Measurements from ENCODE around the gene DHX58. TPM values are rescaled to one million over a fixed set of nuclear protein-coding genes. Genes with fewer than 3 reads are reported as not detected.
"Not testable (repeated sequence)": the region's sequence is repeated elsewhere in the genome, so short reads cannot be mapped to it uniquely, and the experiment has no call there.

The DHX58 gene
- total RNA-seq, 4 donors from 2014 or later, result 3.9 to 10.4 (median 8.9) TPM

DNA sequence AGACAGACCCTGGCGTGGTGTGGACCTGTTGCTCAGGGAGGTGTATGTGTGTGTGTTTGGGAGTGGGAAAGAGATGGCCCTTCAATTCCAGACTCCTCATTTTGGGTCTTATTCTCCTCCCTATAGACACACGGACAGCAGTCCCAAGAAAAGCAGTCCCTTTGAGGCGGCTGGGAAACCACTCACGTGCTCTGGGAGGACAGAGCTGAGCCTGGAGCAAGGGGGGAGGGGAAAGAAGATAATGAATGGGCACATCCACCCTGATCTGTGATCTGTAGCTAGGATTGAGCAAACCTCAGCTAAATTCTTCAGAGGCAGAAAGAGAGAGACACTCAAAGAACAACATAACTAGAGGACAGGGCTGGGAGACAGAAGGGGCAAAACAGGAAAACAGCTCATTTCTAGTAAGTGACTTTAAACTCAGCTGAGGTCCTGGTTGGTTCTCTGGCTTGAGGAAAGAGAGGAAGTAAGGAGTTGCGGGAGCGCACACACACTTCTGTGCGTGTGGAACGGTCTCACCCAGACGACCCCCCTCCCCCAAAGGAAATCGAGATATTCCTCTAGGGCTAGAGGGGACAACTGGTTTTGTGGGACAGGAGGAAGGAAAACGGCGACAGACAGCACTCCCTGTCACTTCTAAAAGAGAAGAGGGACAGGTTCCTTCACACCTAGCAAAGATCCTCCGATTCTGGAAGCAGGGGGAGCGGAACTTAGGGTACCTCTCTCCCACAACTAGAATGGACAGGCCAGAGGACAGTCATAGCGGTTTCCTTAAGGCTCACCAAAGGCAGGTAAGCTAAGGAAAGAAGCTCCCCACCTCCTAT is 41.6 kb upstream of the DHX58 start:
- Histone ChIP-seq H3K36me3 (peaks cover 0 to 32% (median 0%) of the 10 kb centered on the region in 3 donors), H3K27ac (peak overlapping the region; percentile 92 to 94 (median 93)), H3K4me3 (peak overlapping the region; percentile 97 to 99 (median 98)), H3K4me1 (peaks cover 21 to 52% (median 28%) of the 10 kb centered on the region in 3 donors), H3K27me3 (no peaks in the 10 kb centered on the region), H3K9me3 (no peaks in the 10 kb centered on the region)
- DNase-seq, result no peak
- WGBS, 2 donors, result 2 to 6% methylated on average over 14 to 15 of the region's 15 CpGs
- intact Hi-C loops (cut with DNase I), result no loop called here
- TF ChIP-seq, protein P1, sequence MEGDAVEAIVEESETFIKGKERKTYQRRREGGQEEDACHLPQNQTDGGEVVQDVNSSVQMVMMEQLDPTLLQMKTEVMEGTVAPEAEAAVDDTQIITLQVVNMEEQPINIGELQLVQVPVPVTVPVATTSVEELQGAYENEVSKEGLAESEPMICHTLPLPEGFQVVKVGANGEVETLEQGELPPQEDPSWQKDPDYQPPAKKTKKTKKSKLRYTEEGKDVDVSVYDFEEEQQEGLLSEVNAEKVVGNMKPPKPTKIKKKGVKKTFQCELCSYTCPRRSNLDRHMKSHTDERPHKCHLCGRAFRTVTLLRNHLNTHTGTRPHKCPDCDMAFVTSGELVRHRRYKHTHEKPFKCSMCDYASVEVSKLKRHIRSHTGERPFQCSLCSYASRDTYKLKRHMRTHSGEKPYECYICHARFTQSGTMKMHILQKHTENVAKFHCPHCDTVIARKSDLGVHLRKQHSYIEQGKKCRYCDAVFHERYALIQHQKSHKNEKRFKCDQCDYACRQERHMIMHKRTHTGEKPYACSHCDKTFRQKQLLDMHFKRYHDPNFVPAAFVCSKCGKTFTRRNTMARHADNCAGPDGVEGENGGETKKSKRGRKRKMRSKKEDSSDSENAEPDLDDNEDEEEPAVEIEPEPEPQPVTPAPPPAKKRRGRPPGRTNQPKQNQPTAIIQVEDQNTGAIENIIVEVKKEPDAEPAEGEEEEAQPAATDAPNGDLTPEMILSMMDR (IDR thresholded peaks at IDR 0.05), result no peak
- no peak for TF ChIP-seq POLR2A (IDR thresholded peaks at IDR 0.05)

DNA sequence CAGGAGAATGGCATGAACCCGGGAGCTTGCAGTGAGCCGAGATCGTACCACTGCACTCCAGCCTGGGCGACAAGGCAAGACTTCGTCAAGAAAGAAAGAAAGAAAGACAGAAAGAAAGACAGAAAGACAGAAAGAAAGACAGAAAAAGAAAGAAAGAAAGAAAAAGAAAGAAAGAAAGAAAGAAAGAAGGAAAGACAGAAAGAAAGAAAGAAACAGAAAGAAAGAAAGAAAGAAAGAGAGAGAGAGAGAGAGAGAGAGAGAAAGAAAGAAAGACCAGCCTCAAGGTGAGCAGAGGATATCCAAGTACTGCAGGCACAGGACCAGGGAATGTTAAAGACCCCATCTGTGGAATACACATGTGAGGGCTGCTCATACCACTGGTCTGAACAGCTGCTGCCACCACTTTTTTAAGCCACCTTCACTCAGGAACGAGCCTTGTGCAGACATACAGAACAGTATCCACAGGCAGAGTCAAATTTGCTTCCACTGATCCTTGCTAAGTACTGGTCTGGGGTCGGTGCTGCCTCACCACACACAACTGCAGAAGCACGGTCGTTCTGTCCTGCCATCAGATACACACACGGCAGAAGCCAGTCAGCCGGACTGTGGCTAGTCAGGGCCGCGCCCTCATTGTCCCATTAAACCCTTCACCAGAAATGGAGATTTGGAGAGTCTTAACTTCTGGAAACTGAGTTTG is 34.5 kb upstream of the DHX58 start:
- DNase-seq, result no peak
- peaks cover 0 to 91% (median 10%) of the 10 kb centered on the region in 3 donors for H3K36me3 ChIP-seq
- intact Hi-C loops (cut with DNase I), result no loop called here

DNA sequence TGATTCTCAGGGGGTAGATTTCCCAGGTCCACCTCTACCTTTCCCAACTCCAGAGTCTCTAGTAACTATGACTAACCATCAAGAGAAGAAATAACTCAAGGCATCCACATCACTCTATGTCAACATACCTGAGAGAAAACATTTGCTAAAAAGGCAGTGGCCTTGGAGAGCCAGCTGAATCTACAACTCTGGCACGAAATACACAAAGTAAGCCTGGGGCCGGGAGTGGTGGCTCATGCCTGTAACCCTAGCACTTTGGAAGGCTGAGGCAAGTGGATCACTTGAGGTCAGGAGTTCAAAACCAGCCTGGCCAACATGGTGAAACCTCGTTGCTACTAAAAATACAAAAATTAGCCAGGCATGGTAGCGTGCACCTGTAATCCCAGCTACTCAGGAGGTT is 30.6 kb upstream of the DHX58 start:
- intact Hi-C loops (cut with DNase I); H3K9me3 ChIP-seq; H3K4me3 ChIP-seq; DNase-seq; H3K27me3 ChIP-seq; H3K27ac ChIP-seq: not testable (repeated sequence)
- WGBS, 2 donors, result 71 to 90% methylated on average over 3 to 4 of the region's 4 CpGs
- Histone ChIP-seq H3K4me1 (peaks cover 5 to 37% (median 11%) of the 10 kb centered on the region in 3 donors), H3K36me3 (peaks cover 8 to 80% (median 10%) of the 10 kb centered on the region in 3 donors)

More for the DNA sequence above, 34.5 kb upstream of the DHX58 start:
- Histone ChIP-seq H3K4me1 (peaks cover 5 to 38% (median 6%) of the 10 kb centered on the region in 3 donors), H3K9me3 (no peaks in the 10 kb centered on the region), H3K27ac (no peak overlapping the region), H3K27me3 (no peaks in the 10 kb centered on the region), H3K4me3 (no peak overlapping the region)
- no peak for TF ChIP-seq POLR2A (IDR thresholded peaks at IDR 0.05)
- TF ChIP-seq, protein P1 (IDR thresholded peaks at IDR 0.05), result no peak
- 85 to 87% methylated on average over 8 to 9 of the region's 13 CpGs for WGBS, 2 donors

DNA sequence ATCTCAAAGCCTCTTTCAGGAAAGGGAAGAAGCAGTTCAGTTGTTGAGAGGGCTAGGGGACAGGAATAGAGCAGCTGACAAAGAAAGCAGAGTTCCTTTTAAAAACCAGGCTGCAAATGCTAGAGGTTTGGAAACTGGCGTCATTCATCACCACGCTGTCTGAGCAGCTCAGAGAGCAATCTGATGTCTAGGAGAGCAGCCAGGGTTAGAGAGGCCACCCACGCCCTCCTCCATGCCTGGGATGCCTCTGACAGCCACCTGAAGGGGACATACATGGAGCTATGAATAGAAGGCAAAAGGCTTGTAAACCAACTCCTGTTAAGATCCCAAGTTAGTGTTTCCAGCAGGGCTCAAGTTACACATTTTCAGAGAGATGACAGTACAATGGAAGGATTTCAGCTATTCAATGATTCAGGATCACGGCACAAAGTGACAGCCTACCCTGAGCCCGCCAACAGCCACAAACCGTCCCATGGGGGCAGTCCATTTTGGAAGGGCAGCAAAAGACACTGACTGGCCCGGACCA is 29.9 kb upstream of the DHX58 start:
- DNase-seq, result no peak
- H3K9me3 ChIP-seq, result no peaks in the 10 kb centered on the region
- 76 to 88% methylated on average over 4 to 6 of the region's 7 CpGs for WGBS, 2 donors
- H3K27me3 ChIP-seq, result no peaks in the 10 kb centered on the region
- TF ChIP-seq POLR2A (IDR thresholded peaks at IDR 0.05), result no peak
- TF ChIP-seq, protein P1 (IDR thresholded peaks at IDR 0.05), result no peak
- H3K4me1 ChIP-seq, result peaks cover 5 to 42% (median 11%) of the 10 kb centered on the region in 3 donors
- intact Hi-C loops (cut with DNase I), result no loop called here
- no peak overlapping the region for H3K4me3 ChIP-seq
- no peak overlapping the region for H3K27ac ChIP-seq
- H3K36me3 ChIP-seq, result peaks cover 8 to 75% (median 10%) of the 10 kb centered on the region in 3 donors

DNA sequence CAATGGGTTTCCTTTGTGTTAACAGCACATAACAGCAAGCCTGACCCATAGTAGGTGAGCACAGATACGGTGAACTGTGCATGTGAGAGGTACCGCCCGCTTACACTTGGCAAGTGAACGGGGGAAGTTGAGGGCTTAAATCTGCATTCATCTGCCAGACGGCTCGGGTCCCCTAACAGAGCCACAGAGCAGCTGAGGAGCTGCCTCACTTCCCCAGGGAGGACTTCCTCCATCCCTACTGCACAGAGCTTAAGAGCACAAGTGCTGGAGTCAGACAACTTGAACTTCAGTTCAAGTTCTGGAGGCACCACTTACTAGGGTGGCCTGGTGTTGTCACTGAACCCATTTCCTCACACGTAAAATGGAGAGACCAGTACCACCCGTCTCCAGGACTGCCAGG is 28.9 kb upstream of the DHX58 start:
- WGBS, 2 donors, result 67 to 78% methylated on average over 5 to 6 of the region's 8 CpGs
- peaks cover 11 to 50% (median 14%) of the 10 kb centered on the region in 3 donors for H3K4me1 ChIP-seq

DNA sequence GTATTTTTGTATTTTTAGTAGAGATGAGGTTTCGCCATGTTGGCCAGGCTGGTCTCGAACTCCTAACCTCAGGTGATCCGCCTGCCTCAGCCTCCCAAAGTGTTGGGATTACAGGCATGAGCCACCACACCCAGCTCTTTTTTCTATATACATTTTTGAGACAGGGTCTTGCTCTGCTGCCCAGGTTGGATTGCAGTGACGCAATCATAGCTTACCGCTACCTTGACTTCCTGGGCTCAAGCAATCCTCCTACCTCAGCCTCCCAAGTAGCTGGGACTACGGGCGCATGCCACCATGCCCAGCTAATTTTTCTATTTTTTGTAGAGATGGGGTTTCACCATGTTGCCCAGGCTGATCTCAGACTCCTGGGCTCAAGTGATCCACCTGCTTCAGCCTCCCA is 28.2 kb upstream of the DHX58 start:
- H3K4me3 ChIP-seq; DNase-seq; intact Hi-C loops (cut with DNase I); H3K27me3 ChIP-seq; H3K27ac ChIP-seq; H3K9me3 ChIP-seq: not testable (repeated sequence)
- Histone ChIP-seq H3K4me1 (peaks cover 17 to 57% (median 21%) of the 10 kb centered on the region in 3 donors), H3K36me3 (peaks cover 6 to 73% (median 8%) of the 10 kb centered on the region in 3 donors)
- WGBS, 2 donors, result 93 to 97% methylated on average over 7 of the region's 7 CpGs

More for the DNA sequence above, 28.9 kb upstream of the DHX58 start:
- H3K9me3 ChIP-seq, result no peaks in the 10 kb centered on the region
- no peaks in the 10 kb centered on the region for H3K27me3 ChIP-seq
- H3K27ac ChIP-seq, result peak overlapping the region in 1 of 4 donors; percentile 2
- intact Hi-C loops (cut with DNase I), result no loop called here
- no peak for DNase-seq
- no peak for TF ChIP-seq POLR2A (IDR thresholded peaks at IDR 0.05)
- TF ChIP-seq, protein P1 (IDR thresholded peaks at IDR 0.05), result no peak
- no peak overlapping the region for H3K4me3 ChIP-seq
- peaks cover 8 to 77% (median 10%) of the 10 kb centered on the region in 3 donors for H3K36me3 ChIP-seq

Measured in esophagus squamous epithelium (tissue), 5 donors.